Esophagus muscularis mucosa (tissue), 4 donors: ENCODE data around the gene SNRNP27. TPM values are rescaled to one million over a fixed set of nuclear protein-coding genes. Genes with fewer than 3 reads are reported as not detected.

Experiments used
- DNase-seq: peaks from one replicate; pipeline ENCODE4 v3.0.0-alpha.2; 2017; ENCODE audit errors: extremely low spot score
- H3K27ac ChIP-seq, 4 donors: fragments of 200-600 bp; sonication (generic); replicated peaks in 1 of 4; 1 replicate in 3 of 4; 2 replicates in 1 of 4; pipeline ENCODE4 v1.5.1; 2016 to 2019; ENCODE audit warnings: mild to moderate bottlenecking in 1 of 4
- H3K27me3 ChIP-seq, 4 donors: fragments of 200-600 bp; sonication (generic); one replicate each; pipeline versions ENCODE4 v1.5.1 to v1.6.0; 2016 to 2019
- H3K36me3 ChIP-seq, 4 donors: fragments of 200-600 bp; sonication (generic); one replicate each; pipeline ENCODE4 v1.5.1; 2016 to 2019
- H3K4me1 ChIP-seq, 4 donors: fragments of 200-600 bp; sonication (generic); one replicate each; pipeline ENCODE4 v1.5.1; 2016 to 2019
- H3K4me3 ChIP-seq, 4 donors: fragments of 200-600 bp; sonication (generic); 1 replicate in 2 of 4; 2 replicates in 2 of 4; pipeline ENCODE4 v1.5.1; 2016 to 2019; ENCODE audit warnings: mild to moderate bottlenecking in 4 of 4, moderate library complexity in 1 of 4
- H3K9me3 ChIP-seq, 4 donors: fragments of 200-600 bp; sonication (generic); 1 replicate in 3 of 4; 2 replicates in 1 of 4; pipeline ENCODE4 v1.5.1; 2016 to 2019
- CTCF ChIP-seq, 3 experiments: fragments of 200-600 bp in 2 of 3; fragments of 450-650 bp in 1 of 3; sonication (generic) in 2 of 3; IDR thresholded peaks; one replicate each; pipeline ENCODE4 v1.5.1; 2017 to 2019; ENCODE audit warnings: antibody characterized with exemption in 3 of 3, mild to moderate bottlenecking in 2 of 3, moderate library complexity in 1 of 3
- EP300 ChIP-seq: sonication (generic); formaldehyde crosslinking; IDR thresholded peaks from one replicate; pipeline ENCODE4 v1.6.1; 2017; ENCODE audit warnings: antibody characterized with exemption
- POLR2A ChIP-seq: fragments of 450-650 bp; IDR thresholded peaks from one replicate; pipeline ENCODE4 v1.6.1; 2017; ENCODE audit warnings: antibody characterized with exemption, moderate library complexity, mild to moderate bottlenecking, low read depth
- POLR2AphosphoS5 ChIP-seq, 2 donors: sonication (generic); formaldehyde crosslinking; IDR thresholded peaks; one replicate each; pipeline ENCODE4 v1.6.1; 2017; ENCODE audit warnings: antibody characterized with exemption in 2 of 2
- WGBS: methylation state at CpG from one replicate; pipeline ENCODE4 v1.1.5; 2018; 5-methylcytosine and 5-hydroxymethylcytosine counted together
- intact Hi-C: fragments of 100-400 bp; cut with DNase I; formaldehyde crosslinking; loops from one replicate; pipeline ENCODE4 v1.15.1; 2023
- total RNA-seq, 4 donors: library from RNA; depleted of rRNA; stranded (reverse); fragments of >200 nt; gene quantifications; one replicate each; pipeline versions ENCODE4 v1.1.0 to v1.2.1, GENCODE V29; 2016

The SNRNP27 gene
- total RNA-seq, 4 donors from 2014 or later, result 53.8 to 74.9 (median 62.9) TPM

GRCh38 chr2:69933254-69933828, 39.6 kb downstream of the SNRNP27 start:
- no peak for DNase-seq
- no peak overlapping the region for H3K4me3 ChIP-seq
- no peaks in the 10 kb centered on the region for H3K9me3 ChIP-seq
- H3K27me3 ChIP-seq, result no peaks in the 10 kb centered on the region
- TF ChIP-seq POLR2AphosphoS5 (IDR thresholded peaks at IDR 0.05), result peak in 1 of 2 donors; percentile 7
- no peak for TF ChIP-seq EP300
- H3K27ac ChIP-seq, result peak overlapping the region in 1 of 4 donors; percentile 12
- H3K4me1 ChIP-seq, result peaks cover 10 to 53% (median 39%) of the 10 kb centered on the region in 4 donors
- intact Hi-C loops, result no loop called here
- H3K36me3 ChIP-seq, result peaks cover 28 to 42% (median 32%) of the 10 kb centered on the region in 4 donors

GRCh38 chr2:69933839-69934613, 40.3 kb downstream of the SNRNP27 start:
- TF ChIP-seq CTCF (IDR thresholded peaks at IDR 0.05) (no peak), POLR2AphosphoS5 (IDR thresholded peaks at IDR 0.05) (no peak), EP300 (no peak), POLR2A (no peak)
- Histone ChIP-seq H3K27me3 (no peaks in the 10 kb centered on the region), H3K4me1 (peaks cover 10 to 49% (median 37%) of the 10 kb centered on the region in 4 donors), H3K27ac (peak overlapping the region in 3 of 4 donors; percentile 25 to 50 (median 32)), H3K9me3 (no peaks in the 10 kb centered on the region), H3K36me3 (peaks cover 35 to 45% (median 39%) of the 10 kb centered on the region in 4 donors), H3K4me3 (peak overlapping the region in 1 of 4 donors; percentile 7)
- intact Hi-C loops, result no loop called here
- 8% methylated on average over 4 of the region's 4 CpGs for WGBS
- DNase-seq, result no peak

- no peaks in the 10 kb centered on the region for H3K27me3 ChIP-seq
- 33% methylated on average over 1 of the region's 1 CpG for WGBS
- peak overlapping the region in 3 of 4 donors; percentile 25 to 50 (median 32) for H3K27ac ChIP-seq
- peaks cover 39 to 47% (median 43%) of the 10 kb centered on the region in 4 donors for H3K36me3 ChIP-seq
- no peak for DNase-seq
- intact Hi-C loops, result no loop called here
- no peaks in the 10 kb centered on the region for H3K9me3 ChIP-seq
- TF ChIP-seq POLR2A, result no peak
- TF ChIP-seq EP300, result no peak
- TF ChIP-seq CTCF (IDR thresholded peaks at IDR 0.05), result no peak
- no peak for TF ChIP-seq POLR2AphosphoS5 (IDR thresholded peaks at IDR 0.05)
- peaks cover 10 to 44% (median 32%) of the 10 kb centered on the region in 4 donors for H3K4me1 ChIP-seq
- H3K4me3 ChIP-seq, result no peak overlapping the region
Measured at GRCh38 chr2:69934614-69934908, 40.8 kb downstream of the SNRNP27 start.

GRCh38 chr2:69935011-69935410, 41.3 kb downstream of the SNRNP27 start:
- WGBS, result 95% methylated on average over 5 of the region's 5 CpGs
- intact Hi-C loops, result no loop called here
- no peak for DNase-seq
- H3K27me3 ChIP-seq, result no peaks in the 10 kb centered on the region
- TF ChIP-seq CTCF (IDR thresholded peaks at IDR 0.05) (no peak), POLR2A (no peak), POLR2AphosphoS5 (IDR thresholded peaks at IDR 0.05) (no peak), EP300 (no peak)
- no peak overlapping the region for H3K4me3 ChIP-seq
- H3K27ac ChIP-seq, result no peak overlapping the region
- H3K9me3 ChIP-seq, result no peaks in the 10 kb centered on the region
- H3K4me1 ChIP-seq, result peaks cover 10 to 39% (median 27%) of the 10 kb centered on the region in 4 donors
- peaks cover 43 to 52% (median 46%) of the 10 kb centered on the region in 4 donors for H3K36me3 ChIP-seq

- TF ChIP-seq EP300, result no peak
- TF ChIP-seq POLR2A, result no peak
- no peak for TF ChIP-seq POLR2AphosphoS5 (IDR thresholded peaks at IDR 0.05)
- no peak for TF ChIP-seq CTCF (IDR thresholded peaks at IDR 0.05)
- no peaks in the 10 kb centered on the region for H3K9me3 ChIP-seq
- no peak for DNase-seq
- peaks cover 48 to 70% (median 59%) of the 10 kb centered on the region in 4 donors for H3K36me3 ChIP-seq
- H3K4me1 ChIP-seq, result peaks cover 10 to 27% (median 20%) of the 10 kb centered on the region in 4 donors
- no peaks in the 10 kb centered on the region for H3K27me3 ChIP-seq
- intact Hi-C loops, result no loop called here
- no peak overlapping the region for H3K4me3 ChIP-seq
- 82% methylated on average over 10 of the region's 11 CpGs for WGBS
- H3K27ac ChIP-seq, result no peak overlapping the region
Measured at GRCh38 chr2:69936906-69937305, 43.1 kb downstream of the SNRNP27 start.
